ENCODE measurements around the gene MAGOHB. TPM values are rescaled to one million over a fixed set of nuclear protein-coding genes. Genes with fewer than 3 reads are reported as not detected.

The MAGOHB gene
- total RNA-seq, 4 donors from 2014 or later: 9.5 to 61.3 (median 16.9) TPM

- no peak for DNase-seq (ENCODE audit: low spot score in 2 of 2)
- H3K4me3 ChIP-seq (ENCODE audit: low read depth, poor library complexity, severe bottlenecking): no peak overlapping the region
- 52 to 58% methylated on average over 3 of the region's 3 CpGs for WGBS, 2 donors
- TF ChIP-seq, protein P1, sequence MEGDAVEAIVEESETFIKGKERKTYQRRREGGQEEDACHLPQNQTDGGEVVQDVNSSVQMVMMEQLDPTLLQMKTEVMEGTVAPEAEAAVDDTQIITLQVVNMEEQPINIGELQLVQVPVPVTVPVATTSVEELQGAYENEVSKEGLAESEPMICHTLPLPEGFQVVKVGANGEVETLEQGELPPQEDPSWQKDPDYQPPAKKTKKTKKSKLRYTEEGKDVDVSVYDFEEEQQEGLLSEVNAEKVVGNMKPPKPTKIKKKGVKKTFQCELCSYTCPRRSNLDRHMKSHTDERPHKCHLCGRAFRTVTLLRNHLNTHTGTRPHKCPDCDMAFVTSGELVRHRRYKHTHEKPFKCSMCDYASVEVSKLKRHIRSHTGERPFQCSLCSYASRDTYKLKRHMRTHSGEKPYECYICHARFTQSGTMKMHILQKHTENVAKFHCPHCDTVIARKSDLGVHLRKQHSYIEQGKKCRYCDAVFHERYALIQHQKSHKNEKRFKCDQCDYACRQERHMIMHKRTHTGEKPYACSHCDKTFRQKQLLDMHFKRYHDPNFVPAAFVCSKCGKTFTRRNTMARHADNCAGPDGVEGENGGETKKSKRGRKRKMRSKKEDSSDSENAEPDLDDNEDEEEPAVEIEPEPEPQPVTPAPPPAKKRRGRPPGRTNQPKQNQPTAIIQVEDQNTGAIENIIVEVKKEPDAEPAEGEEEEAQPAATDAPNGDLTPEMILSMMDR (IDR thresholded peaks at IDR 0.05): no peak
- TF ChIP-seq POLR2A (IDR thresholded peaks at IDR 0.05): no peak
- intact Hi-C loops (cut with DNase I; ENCODE audit: low total_unique reads): loop anchor here (5.0 kb wide), 1 partner anchor 232 kb away; no protein-coding TSS in a partner anchor
Measured at GRCh38 chr12:10563966-10564365, 49.4 kb downstream of the MAGOHB start.

DNA sequence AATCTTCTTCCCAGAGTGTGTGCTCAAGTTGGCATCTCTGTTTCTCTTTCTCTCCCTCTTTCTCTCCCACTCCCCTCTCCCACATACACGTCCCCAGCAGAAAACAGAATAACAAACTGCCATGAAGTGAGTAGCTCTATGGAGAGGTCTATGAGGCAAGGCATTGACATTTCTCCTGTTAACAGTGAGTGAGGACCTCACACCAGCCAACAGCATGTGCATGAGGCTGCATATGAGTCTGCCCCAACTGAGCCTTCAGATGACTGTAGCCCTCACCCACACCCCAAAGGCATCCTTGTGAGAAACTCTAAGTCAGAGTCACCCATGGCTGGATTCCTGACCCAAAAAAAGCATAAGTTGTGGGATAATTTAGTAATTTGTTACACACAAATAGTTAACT lies 50.4 kb downstream of the MAGOHB start:
- no peak for DNase-seq (ENCODE audit: low spot score in 2 of 2)
- no peak overlapping the region for H3K4me3 ChIP-seq (ENCODE audit: low read depth, poor library complexity, severe bottlenecking)
- intact Hi-C loops (cut with DNase I; ENCODE audit: low total_unique reads): loop anchor here (5.0 kb wide), 1 partner anchor 231 kb away; no protein-coding TSS in a partner anchor
- WGBS, 2 donors: 86 to 94% methylated on average over 1 of the region's 1 CpG
- TF ChIP-seq, protein P1 (IDR thresholded peaks at IDR 0.05): no peak
- no peak for TF ChIP-seq POLR2A (IDR thresholded peaks at IDR 0.05)

DNA sequence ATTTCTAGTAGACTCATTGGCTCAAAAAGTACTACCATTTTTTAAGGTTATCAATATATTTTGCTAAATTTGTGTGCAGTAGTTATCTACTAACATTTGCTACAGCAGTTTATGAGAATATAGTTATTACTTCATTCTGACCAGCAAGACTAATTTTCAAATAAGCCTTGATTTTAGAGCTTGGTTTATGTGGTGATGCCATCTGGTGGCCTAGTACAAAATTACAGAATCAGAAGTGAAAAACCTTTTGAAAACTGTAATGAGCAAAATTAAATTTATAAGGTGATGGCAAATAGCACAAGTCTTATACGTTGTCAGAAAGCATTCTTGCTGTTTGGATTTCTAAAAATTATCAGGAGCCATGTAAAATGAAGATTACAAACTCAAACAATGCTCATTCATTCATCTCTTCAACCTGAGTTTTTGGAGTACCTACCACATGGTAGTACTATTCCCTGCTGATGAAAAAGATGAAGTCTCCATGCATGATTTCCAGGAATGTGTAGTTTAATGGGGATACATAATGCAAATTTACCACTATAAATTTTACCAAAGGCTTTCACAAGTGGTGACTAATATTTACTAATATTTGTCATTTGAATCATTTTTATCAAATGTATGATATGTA lies 51.0 kb downstream of the MAGOHB start:
- 0% methylated on average over 1 of the region's 1 CpG for WGBS, 2 donors
- DNase-seq (ENCODE audit: low spot score in 2 of 2): no peak
- H3K4me3 ChIP-seq (ENCODE audit: low read depth, poor library complexity, severe bottlenecking): no peak overlapping the region
- intact Hi-C loops (cut with DNase I; ENCODE audit: low total_unique reads): loop anchor here (5.0 kb wide), 1 partner anchor 230 kb away; no protein-coding TSS in a partner anchor
- TF ChIP-seq, protein P1 (IDR thresholded peaks at IDR 0.05): peak in 1 of 3 donors; percentile 52
- no peak for TF ChIP-seq POLR2A (IDR thresholded peaks at IDR 0.05)

GRCh38 chr12:10559244-10559643 lies 54.2 kb downstream of the MAGOHB start:
- H3K4me3 ChIP-seq (ENCODE audit: low read depth, poor library complexity, severe bottlenecking): no peak overlapping the region
- intact Hi-C loops (cut with DNase I; ENCODE audit: low total_unique reads): no loop called here
- 69 to 81% methylated on average over 2 of the region's 2 CpGs for WGBS, 2 donors
- no peak for DNase-seq (ENCODE audit: low spot score in 2 of 2)
- TF ChIP-seq, protein P1 (IDR thresholded peaks at IDR 0.05): no peak
- no peak for TF ChIP-seq POLR2A (IDR thresholded peaks at IDR 0.05)

DNA sequence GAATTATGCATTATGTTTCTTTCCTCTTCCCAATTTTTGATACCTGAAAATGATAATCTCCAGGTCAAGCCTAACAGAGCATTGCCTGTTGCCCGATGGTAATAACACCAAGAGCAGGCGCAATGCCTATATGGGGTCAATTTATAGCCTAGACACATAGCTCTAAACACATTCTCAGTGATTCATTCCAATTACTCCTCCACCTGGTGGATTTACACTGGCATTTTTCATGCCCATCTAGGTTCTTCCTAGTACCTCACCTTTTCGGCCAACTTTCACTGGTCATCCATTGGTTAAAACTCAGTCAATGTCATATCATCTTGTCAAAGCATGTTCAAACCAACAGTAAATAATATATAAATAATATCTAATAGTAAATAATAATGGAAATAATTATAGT lies 54.6 kb downstream of the MAGOHB start:
- no peak overlapping the region for H3K4me3 ChIP-seq (ENCODE audit: low read depth, poor library complexity, severe bottlenecking)
- TF ChIP-seq, protein P1 (IDR thresholded peaks at IDR 0.05): no peak
- no peak for DNase-seq (ENCODE audit: low spot score in 2 of 2)
- intact Hi-C loops (cut with DNase I; ENCODE audit: low total_unique reads): no loop called here
- 97 to 98% methylated on average over 3 of the region's 3 CpGs for WGBS, 2 donors

GRCh38 chr12:10558301-10558700 lies 55.1 kb downstream of the MAGOHB start:
- DNase-seq (ENCODE audit: low spot score in 2 of 2): no peak
- WGBS, 2 donors: 87 to 92% methylated on average over 3 of the region's 3 CpGs
- TF ChIP-seq, protein P1 (IDR thresholded peaks at IDR 0.05): no peak
- TF ChIP-seq POLR2A (IDR thresholded peaks at IDR 0.05): no peak
- intact Hi-C loops (cut with DNase I; ENCODE audit: low total_unique reads): no loop called here
- no peak overlapping the region for H3K4me3 ChIP-seq (ENCODE audit: low read depth, poor library complexity, severe bottlenecking)
